A673 (cell line): ENCODE data around the gene C19orf67.

Experiments
- EZH2 ChIP-seq: fragments of 200-600 bp; sonication (generic); IDR thresholded peaks from 2 replicates; pipeline ENCODE4 v1.6.1; 2017; ENCODE audit warnings: borderline replicate concordance, low read depth, mild to moderate bottlenecking, mixed read lengths, antibody characterized with exemption, low read length; ENCODE audit not compliant: poor library complexity, severe bottlenecking
- TF ChIP-seq, protein P1 (sequence below): fragments of 300-800, 200-600 bp; sonication (generic); conservative IDR thresholded peaks from 2 replicates; pipeline ENCODE4 v1.5.1; 2017; ENCODE audit warnings: low read depth, mild to moderate bottlenecking, antibody characterized with exemption, low read length, moderate library complexity, mixed read lengths

GRCh38 chr19:14127176-14127575, 41.6 kb upstream of the C19orf67 start:
- TF ChIP-seq, protein P1, sequence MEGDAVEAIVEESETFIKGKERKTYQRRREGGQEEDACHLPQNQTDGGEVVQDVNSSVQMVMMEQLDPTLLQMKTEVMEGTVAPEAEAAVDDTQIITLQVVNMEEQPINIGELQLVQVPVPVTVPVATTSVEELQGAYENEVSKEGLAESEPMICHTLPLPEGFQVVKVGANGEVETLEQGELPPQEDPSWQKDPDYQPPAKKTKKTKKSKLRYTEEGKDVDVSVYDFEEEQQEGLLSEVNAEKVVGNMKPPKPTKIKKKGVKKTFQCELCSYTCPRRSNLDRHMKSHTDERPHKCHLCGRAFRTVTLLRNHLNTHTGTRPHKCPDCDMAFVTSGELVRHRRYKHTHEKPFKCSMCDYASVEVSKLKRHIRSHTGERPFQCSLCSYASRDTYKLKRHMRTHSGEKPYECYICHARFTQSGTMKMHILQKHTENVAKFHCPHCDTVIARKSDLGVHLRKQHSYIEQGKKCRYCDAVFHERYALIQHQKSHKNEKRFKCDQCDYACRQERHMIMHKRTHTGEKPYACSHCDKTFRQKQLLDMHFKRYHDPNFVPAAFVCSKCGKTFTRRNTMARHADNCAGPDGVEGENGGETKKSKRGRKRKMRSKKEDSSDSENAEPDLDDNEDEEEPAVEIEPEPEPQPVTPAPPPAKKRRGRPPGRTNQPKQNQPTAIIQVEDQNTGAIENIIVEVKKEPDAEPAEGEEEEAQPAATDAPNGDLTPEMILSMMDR = no peak
- TF ChIP-seq EZH2 = no peak
